HG02852 (cell line): ENCODE data around the gene CSH2.
"Not testable (repeated sequence)": the region's sequence is repeated elsewhere in the genome, so short reads cannot be mapped to it uniquely, and the experiment has no call there.

ENCODE experiments used
- ATAC-seq: cut with Tn5 transposase; IDR thresholded peaks from one replicate; pipeline ENCODE4 v1.9.1; 2021; ENCODE audit warnings: mild to moderate bottlenecking, moderate library complexity; ENCODE audit not compliant: unreplicated experiment

CSH2 gene

GRCh38 chr17:63898899-63899798 lies 25.7 kb upstream of the CSH2 start:
- not testable (repeated sequence) for ATAC-seq

GRCh38 chr17:63896524-63897354 lies 23.3 kb upstream of the CSH2 start, which contains the start of gene CSH1:
Gene CSH1 (minus strand): TSS chr17:63896574. CDS start chr17:63896511, 63 bp downstream.
- ATAC-seq, result not testable (repeated sequence)

DNA sequence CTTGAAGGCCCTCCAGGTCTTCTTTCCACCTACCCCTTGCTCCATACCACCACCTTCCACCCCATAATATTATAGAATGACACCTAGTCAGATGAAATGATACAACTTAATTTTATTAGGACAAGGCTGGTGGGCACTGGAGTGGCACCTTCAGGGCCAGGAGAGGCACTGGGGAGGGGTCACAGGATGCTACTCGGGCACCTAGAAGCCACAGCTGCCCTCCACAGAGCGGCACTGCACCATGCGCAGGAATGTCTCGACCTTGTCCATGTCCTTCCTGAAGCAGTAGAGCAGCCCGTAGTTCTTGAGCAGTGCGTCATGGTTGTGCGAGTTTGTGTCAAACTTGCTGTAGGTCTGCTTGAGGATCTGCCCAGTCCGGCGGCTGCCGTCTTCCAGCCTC lies 21.3 kb upstream of the CSH2 start:
- ATAC-seq, result not testable (repeated sequence)

DNA sequence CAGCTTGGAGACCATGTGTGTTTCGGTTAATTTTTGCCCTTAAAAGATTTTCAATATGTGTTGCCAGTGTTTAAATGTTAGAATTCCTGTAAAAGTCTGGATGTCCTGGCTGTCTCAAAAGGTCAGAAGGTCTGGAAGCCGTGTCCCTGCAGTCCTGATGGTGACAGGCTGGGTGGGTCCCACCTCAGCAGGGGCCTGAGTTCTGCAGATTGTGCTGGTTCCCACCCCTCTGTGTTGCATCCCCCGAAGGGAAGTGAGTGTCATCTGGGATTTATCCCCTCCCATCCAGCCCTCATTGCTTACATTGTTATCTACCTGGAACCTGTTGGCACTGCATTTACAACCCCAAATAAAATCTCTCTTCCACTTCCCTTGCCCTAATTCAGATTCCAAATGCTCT lies 20.5 kb upstream of the CSH2 start:
- not testable (repeated sequence) for ATAC-seq

DNA sequence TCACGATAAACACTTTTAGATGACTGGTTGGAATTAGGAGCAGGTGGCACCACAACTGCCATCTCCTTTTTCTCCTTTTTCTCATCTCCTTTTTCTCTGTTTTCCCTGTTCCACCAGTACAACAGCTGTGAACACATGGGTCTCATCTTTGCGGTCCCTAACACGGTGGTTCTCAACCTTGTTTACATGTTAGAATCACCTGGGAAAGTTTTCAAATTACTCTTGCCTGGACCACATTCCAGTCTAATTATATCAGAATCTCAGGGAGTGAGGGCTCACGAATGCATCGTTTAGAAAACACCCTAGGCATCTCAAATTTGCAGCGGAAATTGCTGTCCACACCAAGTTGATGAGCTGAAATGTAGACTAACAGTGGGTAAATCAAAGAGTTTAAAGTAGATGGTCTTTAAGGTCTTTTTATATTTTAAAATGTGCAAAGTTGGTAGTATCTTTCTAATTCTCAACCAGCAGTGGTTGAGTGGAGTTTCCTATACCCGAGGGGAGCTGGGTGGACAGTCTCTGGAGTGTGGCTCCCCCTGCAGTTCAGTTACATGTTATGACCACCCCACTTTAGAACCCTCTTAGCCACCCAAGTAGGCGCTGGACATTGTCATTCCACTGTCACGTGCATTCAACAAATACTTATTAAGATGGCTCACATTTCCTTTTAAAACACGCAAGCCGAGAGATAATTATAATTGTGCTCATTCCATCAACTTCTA lies 19.0 kb upstream of the CSH2 start:
- not testable (repeated sequence) for ATAC-seq

DNA sequence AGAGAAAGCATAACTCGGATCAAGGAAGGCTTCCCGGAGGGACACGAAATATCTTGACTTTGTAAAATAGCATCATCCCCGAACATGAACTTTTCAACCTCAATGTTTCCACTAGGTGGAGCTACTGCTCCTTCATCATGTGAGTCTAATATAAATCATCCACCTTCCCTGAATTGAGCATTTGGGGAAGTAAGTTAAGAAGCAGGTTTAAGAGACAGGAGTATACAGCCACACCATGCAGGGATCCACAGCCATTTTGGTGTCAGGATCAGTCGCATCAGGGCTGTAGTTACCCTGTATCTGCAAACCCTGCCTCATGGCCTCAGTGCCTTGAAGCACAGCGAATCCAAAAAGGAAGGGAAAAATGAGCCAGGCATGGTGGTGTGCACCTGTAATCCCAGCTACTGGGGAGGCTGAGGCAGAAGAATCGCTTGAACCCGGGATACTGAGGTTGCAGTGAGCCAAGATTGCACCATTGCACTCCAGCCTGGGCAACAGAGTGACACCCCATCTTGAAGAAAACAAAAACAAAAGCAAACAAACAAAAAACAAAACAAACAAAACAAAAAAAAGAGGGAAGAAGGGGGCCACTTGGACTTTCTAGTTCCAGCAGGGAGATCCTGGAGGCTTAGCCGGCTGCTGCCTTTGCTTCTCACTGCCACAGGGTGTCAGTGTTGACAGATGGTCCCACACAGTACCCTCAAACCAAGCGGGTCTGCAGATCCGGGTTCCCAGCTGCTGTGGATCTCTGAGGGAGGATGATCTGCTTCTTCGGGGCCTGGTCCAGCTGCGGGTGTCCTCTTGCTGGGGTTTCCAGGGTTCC lies 15.8 kb upstream of the CSH2 start:
- not testable (repeated sequence) for ATAC-seq

- ATAC-seq, result not testable (repeated sequence)
Measured at GRCh38 chr17:63885119-63885518, 11.6 kb upstream of the CSH2 start.

DNA sequence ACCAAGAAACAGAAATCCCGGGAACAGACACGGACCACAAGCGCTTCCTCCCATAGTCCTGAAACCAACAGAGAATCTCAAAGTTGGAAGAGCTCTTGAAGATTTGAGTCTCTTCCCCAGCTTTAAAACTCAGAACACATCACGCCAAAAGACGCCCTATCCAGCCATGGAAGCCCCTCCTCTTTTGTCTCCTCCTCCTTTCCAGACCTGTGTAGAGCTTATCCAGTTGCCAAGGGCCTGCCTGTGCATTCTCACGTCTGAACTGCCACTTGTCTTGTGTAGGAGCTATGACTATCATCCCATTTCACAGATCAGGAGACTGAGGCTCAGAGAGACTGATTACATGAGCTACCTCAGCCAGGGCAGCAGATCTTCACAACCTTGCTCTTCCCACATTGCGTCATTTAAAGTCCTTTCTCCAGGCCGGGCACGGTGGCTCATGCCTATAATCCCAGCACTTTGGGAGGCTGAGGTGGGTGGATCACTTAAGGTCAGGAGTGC lies 9.2 kb upstream of the CSH2 start:
- ATAC-seq, result not testable (repeated sequence)

- ATAC-seq, result no peak
Measured at GRCh38 chr17:63881935-63882601, 8.6 kb upstream of the CSH2 start, which contains the start of gene GH2. Gene GH2 (minus strand): TSS chr17:63881944. CDS start chr17:63881801, 143 bp downstream.

DNA sequence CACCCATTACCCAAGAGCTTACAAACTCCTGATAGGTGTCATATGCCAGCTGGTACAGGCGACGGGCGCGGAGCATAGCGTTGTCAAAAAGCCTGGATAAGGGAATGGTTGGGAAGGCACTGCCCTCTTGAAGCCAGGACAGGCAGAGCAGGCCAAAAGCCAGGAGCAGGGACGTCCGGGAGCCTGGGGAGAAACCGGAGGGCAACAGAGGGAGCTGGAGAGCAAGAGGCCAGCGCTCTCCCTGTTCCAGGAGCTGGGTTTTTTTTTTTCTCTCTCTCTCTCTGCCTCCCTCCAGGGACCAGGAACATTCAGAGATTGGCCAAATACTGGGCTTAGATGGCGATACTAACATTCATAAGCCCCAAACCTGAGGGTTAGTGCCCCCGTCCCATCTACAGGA lies 7.9 kb upstream of the CSH2 start:
- not testable (repeated sequence) for ATAC-seq

- ATAC-seq, result no peak
Measured at GRCh38 chr17:63880706-63881105, 7.2 kb upstream of the CSH2 start.

GRCh38 chr17:63878413-63878812 lies 4.9 kb upstream of the CSH2 start:
- not testable (repeated sequence) for ATAC-seq

DNA sequence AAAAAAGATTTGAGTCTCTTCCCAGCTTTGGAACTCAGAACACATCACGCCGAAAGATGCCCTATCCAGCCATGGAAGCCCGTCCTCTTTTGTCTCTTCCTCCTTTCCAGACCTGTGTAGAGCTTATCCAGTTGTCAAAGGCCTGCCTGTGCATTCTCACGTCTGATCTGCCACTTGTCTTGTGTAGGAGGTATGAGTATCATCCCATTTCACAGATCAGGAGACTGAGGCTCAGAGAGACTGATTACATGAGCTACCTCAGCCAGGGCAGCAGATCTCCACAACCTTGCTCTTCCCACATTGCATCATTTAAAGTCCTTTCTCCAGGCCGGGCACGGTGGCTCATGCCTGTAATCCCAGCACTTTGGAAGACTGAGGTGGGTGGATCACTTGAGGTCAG lies 1.2 kb upstream of the CSH2 start:
- ATAC-seq, result not testable (repeated sequence)

GRCh38 chr17:63874061-63874626 lies 667 bp upstream of the CSH2 start:
- ATAC-seq, result not testable (repeated sequence)

DNA sequence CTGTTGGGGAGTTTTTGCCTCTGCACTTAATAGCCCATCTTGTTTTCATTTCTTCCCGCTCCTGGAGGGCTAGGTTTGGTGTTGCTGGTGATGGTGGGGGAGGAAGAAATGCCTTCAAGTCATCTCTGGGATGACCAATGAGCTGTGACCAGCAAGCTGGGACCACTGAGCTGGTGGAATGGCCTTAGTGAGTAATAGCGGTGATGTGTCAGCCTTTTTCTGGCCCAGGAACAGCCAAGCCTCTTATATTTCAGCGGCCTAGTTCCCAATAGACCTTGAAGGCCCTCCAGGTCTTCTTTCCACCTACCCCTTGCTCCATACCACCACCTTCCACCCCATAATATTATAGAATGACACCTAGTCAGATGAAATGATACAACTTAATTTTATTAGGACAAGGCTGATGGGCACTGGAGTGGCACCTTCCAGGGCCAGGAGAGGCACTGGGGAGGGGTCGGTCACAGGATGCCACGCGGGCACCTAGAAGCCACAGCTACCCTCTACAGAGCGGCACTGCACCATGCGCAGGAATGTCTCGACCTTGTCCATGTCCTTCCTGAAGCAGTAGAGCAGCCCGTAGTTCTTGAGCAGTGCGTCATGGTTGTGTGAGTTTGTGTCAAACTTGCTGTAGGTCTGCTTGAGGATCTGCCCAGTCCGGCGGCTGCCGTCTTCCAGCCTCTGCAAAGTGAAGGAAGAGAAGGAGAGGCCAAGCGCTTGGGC lies 1.7 kb downstream of the CSH2 start:
- not testable (repeated sequence) for ATAC-seq

DNA sequence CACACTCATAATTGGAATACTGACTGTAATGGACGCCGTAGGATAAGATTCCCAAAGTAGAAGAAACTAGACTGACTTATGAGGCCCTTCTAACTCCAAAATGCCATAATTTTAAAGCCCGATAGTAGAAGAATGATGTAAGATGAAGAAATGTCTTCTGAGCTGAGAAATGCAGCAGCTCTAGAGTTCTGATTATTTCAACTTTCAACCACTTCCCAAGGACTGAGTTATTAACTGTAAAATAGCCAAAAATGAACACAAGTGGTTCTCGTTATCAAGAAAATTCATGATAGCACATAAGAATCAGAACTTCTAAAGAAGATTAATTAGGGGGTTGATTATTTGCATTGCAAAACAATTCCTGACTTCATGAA lies 3.2 kb downstream of the CSH2 start:
- not testable (repeated sequence) for ATAC-seq

GRCh38 chr17:63869491-63870291 lies 3.8 kb downstream of the CSH2 start:
- not testable (repeated sequence) for ATAC-seq
